Activated T-cell treated with anti-CD3 and anti-CD28 coated beads, Interleukin-2, amount 50 U/mL, for 48 hours (primary cell): ENCODE measurements around the gene SERPIND1.

Source experiments
- DNase-seq, 2 experiments: peaks; one replicate each; pipeline ENCODE4 v3.0.0-alpha.2; 2020

The SERPIND1 gene

GRCh38 chr22:20776624-20777405 lies 2.9 kb downstream of the SERPIND1 start:
- DNase-seq: no peak

DNA sequence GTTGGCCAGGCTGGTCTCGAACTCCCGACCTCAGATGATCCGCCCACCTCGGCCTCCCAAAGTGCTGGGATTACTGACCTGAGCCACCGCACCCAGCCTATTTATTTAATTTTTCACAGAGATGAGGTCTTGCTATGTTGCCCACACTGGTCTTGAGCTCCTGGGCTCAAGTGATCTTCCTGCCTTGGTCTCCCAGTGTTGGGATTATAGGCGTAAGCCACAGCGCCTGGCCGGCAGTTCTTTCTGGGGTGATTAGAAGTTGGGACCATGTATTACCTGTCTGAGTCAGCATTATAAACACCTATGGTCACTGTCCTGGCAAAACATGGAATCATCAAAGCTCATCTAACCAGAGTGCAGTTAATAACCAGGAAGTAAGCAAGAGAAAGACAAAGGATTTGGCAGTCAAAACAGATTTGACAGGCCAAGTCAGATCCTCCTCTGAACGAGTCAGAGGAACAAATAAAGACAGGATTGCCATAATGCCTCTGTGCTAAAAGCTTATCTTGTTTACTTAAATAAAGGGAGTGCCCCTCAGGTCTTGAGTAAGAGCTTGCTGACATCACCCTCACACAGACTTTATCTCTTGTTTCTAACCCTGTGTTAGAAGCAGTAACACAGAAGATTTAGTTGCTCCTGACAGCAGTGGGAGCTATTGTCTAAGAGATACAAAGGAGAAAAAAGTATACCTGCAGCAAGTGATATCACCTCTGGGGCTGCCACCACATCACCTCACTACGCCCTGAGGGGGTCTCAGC lies 3.7 kb downstream of the SERPIND1 start:
- no peak for DNase-seq

DNA sequence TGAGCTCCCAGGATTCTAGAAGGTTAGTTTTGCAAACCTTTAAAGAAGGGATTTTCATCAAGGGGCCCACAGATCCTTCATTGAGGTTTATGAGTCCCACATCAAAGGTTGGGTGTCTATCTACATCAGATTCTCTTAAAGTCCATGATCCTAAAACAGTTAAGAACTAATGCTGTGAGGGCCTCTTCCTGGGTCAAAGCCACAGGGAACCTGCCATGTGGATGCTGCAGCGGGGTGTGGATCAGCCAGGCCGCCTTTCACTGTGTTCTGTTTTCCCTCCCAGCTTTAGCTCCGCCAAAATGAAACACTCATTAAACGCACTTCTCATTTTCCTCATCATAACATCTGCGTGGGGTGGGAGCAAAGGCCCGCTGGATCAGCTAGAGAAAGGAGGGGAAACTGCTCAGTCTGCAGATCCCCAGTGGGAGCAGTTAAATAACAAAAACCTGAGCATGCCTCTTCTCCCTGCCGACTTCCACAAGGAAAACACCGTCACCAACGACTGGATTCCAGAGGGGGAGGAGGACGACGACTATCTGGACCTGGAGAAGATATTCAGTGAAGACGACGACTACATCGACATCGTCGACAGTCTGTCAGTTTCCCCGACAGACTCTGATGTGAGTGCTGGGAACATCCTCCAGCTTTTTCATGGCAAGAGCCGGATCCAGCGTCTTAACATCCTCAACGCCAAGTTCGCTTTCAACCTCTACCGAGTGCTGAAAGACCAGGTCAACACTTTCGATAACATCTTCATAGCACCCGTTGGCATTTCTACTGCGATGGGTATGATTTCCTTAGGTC lies 5.3 kb downstream of the SERPIND1 start:
- no peak for DNase-seq

DNA sequence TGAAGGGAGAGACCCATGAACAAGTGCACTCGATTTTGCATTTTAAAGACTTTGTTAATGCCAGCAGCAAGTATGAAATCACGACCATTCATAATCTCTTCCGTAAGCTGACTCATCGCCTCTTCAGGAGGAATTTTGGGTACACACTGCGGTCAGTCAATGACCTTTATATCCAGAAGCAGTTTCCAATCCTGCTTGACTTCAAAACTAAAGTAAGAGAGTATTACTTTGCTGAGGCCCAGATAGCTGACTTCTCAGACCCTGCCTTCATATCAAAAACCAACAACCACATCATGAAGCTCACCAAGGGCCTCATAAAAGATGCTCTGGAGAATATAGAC lies 5.9 kb downstream of the SERPIND1 start:
- DNase-seq: no peak

GRCh38 chr22:20781272-20781990 lies 7.5 kb downstream of the SERPIND1 start:
- peak; percentile 68 to 70 for DNase-seq

DNA sequence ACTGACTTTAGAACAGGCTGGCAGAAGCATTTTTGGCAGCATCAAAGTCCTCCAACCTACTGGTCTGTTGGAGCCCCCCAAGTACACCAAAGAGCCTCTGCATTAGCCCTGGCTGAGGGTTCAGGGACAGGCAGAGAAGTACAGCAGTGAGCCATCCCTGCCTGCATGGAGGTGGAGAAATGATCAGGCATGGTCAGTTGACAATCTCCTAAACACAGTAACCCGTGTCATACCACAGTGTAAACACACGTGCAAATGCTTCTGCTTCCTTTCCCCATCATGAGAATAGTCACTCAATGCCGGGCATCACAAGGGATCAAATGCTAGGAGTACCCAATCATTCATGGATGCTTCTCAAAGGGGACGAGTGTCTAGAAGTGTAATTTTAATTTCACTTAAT lies 8.2 kb downstream of the SERPIND1 start:
- DNase-seq: no peak

GRCh38 chr22:20782596-20783299 lies 8.8 kb downstream of the SERPIND1 start:
- no peak for DNase-seq

GRCh38 chr22:20783300-20783673 lies 9.4 kb downstream of the SERPIND1 start:
- no peak for DNase-seq

- peak; percentile 43 to 51 for DNase-seq
Measured at GRCh38 chr22:20783844-20784723, 10.2 kb downstream of the SERPIND1 start.

DNA sequence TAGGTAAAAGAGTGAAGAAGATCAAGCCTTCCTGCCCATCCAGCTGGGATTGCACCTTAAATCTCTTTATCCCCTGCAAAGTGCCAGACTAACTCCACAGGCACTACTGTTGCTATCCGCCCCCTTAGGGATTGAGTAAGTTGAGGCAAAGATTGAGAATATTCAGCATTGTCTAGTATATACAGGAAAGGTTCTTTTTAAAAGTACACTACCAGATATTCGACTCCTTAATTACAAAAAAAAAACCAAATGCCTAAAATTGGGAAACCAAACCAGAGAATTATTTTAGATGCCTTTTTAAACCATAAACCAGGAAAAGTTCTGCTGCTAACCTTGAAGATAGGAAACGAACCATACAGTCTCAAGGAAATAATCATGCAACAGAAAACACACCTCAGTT lies 11.5 kb downstream of the SERPIND1 start:
- no peak for DNase-seq

- no peak for DNase-seq
Measured at GRCh38 chr22:20786048-20786447, 12.1 kb downstream of the SERPIND1 start.

DNA sequence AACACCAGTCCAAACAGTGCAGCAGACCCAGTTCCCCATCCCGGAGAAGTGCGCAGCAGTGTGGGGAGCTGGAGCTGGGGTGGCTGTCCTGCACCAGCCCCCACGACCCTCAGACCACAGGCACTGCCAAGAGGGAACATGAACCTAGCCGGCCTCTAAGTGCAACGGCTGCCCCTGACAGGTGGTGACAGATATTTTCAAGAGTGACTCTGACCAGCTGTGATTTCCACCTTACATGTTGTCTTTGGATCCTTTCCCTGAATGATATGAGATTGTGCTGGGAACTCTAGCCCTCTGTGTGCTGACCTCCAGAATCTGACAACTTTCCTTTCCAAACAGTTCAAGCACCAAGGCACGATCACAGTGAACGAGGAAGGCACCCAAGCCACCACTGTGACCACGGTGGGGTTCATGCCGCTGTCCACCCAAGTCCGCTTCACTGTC lies 12.6 kb downstream of the SERPIND1 start:
- no peak for DNase-seq

DNA sequence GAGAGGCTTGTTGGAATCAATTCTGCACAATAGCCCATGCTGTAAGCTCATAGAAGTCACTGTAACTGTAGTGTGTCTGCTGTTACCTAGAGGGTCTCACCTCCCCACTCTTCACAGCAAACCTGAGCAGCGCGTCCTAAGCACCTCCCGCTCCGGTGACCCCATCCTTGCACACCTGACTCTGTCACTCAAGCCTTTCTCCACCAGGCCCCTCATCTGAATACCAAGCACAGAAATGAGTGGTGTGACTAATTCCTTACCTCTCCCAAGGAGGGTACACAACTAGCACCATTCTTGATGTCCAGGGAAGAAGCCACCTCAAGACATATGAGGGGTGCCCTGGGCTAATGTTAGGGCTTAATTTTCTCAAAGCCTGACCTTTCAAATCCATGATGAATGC lies 13.3 kb downstream of the SERPIND1 start:
- DNase-seq: no peak

DNA sequence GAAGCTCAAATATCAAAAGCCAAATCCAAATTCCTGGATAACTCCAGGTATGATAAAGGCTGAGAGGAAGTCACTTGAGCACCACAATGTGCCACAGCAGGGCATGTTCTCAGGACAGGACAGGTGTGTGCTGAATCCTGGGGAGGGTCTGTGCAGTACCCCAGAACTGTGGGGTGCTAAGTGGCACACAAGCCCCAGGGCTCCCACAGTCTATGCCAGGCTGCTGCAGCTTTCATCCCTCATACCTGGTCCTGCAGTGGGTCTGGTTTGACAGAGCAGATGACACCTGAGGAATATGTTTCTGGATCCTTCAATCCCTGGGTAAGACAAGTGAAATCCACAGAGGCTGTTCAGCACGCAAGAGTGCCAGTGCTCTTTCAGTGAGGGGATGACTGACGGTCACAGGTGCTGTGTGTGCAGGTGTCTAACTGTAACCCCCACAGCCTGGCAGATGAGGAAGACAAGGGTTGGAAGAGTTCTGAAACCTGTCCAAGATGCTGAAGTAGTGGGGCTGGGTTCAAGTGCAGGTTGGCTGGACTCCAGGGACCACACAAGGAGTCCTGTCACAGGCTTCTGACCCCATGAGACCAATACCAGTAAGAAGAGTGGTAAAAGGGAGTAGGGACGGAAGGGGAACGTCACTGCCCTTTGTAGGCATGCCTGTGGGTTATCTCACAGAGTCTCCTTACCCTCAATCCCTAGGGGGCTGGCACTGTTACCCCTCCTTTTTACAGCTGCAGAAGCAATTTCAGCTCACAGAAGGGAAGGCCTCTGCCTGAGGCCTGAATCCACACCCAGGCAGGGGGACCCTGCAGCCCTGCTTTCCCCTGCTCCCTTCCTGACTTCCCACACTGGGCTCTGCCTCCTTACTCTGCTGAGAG lies 14.1 kb downstream of the SERPIND1 start:
- DNase-seq: no peak

GRCh38 chr22:20788627-20789344 lies 14.9 kb downstream of the SERPIND1 start:
- no peak for DNase-seq

DNA sequence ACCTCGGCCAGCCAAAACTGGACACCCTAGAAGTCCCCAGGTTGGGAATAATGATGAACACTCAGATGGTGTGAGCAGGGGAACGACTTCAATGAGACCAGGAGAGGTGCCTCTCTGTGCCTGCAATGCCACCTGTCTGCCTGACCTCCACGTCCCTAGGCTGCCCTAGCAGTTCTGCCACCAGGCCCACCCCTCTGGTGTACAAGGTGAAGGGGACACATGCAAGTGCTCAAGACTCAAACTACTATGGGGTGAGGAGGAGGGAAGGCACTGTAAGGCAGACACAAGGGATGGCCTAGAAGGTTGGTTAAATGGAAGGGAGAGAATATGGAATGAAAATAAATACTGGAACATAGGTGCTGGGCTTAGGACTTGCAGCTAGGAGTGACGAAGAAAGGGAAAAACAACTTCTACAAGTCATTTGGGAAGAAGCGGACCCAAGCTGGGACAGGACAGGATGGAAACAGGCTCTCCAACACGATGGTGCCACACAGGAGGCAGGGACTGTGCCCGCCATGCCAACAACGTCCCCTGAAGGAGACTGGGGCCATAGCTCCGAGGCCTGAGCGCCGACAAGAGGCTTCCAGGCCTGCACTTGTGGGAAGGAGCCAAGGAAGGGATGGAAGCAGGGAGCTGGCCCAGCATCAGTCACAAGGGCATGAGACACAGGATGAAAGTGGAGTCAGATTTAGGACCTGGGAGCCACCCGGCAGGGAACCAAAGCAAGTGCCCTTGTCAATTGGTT lies 18.5 kb downstream of the SERPIND1 start:
- no peak for DNase-seq

- no peak for DNase-seq
Measured at GRCh38 chr22:20792966-20793728, 19.2 kb downstream of the SERPIND1 start.
